GM19023 (cell line): ENCODE data around the gene HNRNPC.
"Not testable (repeated sequence)": the region's sequence is repeated elsewhere in the genome, so short reads cannot be mapped to it uniquely, and the experiment has no call there.

Experiments used
- ATAC-seq: cut with Tn5 transposase; IDR thresholded peaks from one replicate; pipeline ENCODE4 v1.9.1; 2021; ENCODE audit warnings: mild to moderate bottlenecking, moderate library complexity; ENCODE audit not compliant: unreplicated experiment

The HNRNPC gene

GRCh38 chr14:21197418-21198205 is 71.6 kb downstream of the HNRNPC start:
- no peak for ATAC-seq

- ATAC-seq, result no peak
These were observed 74.6 kb downstream of the HNRNPC start for GRCh38 chr14:21194597-21194996.

- no peak for ATAC-seq
These were observed 76.2 kb downstream of the HNRNPC start for GRCh38 chr14:21192875-21193535.

DNA sequence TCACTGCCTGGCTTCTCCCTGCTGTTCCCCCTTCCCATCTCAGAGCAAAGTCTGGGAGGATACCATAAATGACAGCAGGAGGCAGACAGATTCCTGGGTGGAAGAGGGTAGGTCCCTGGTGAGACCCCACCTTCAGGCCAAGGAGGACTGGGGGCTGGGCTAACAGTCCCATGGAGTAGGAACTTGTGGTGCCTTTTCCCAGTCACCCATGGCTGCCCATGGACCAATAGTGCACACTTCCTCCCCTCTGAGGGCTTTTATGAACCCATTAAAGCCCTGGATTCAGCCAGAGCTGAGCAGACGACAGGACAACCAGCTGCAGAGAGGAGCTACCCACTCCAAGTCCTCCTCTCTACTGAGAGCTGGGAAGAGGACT is 76.8 kb downstream of the HNRNPC start:
- ATAC-seq, result no peak

GRCh38 chr14:21191809-21192446 is 77.3 kb downstream of the HNRNPC start:
- peak; percentile 90 for ATAC-seq

DNA sequence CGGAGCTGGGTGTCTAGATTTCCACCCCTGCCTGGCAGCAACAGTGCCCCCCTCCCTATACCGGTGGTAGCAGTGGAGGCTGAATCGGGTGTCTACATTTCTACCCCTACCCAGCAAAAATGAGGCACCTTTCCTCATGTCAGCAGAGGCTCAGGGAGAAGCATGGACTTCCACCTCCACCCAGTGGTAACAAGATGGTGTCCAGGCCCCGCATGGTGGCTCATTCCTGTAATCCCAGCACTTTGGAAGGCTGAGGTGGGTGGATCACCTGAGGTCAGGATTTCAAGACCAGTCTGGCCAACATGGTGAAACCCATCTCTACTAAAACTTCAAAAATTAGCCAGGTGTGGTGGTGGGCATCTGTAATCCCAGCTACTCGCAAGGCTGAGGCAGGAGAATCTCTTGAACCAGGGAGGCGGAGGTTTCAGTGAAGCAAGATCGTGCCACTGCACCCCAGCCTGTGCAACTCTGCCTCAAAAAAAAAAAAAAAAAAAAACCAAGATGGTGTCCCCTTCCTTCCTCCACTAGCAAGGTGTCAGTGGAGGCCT is 77.9 kb downstream of the HNRNPC start:
- no peak for ATAC-seq

- no peak for ATAC-seq
These were observed 83.8 kb downstream of the HNRNPC start for GRCh38 chr14:21185491-21185890.

GRCh38 chr14:21184254-21184653 is 85.0 kb downstream of the HNRNPC start:
- no peak for ATAC-seq

DNA sequence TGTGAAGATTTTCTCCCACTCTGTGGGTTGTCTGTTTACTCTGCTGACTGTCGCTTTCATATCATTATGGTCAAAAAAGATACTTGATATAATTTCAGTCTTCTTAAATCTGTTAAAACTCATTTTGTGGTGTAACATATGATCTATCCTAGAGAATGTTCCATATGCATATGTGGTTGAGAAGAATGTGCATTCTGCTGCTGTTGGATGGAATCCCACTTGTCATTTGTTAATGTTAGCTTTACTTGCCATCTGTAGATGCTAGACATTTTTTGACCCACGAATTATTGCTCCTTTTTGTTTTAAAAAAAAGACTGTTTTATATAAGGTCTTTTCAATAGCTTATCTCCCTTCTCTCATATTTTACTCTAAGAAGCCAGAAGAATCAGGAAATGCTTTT is 87.1 kb downstream of the HNRNPC start:
- ATAC-seq, result no peak

GRCh38 chr14:21171128-21171527 is 98.1 kb downstream of the HNRNPC start:
- ATAC-seq, result no peak

GRCh38 chr14:21169573-21169972 is 99.7 kb downstream of the HNRNPC start:
- ATAC-seq, result no peak

GRCh38 chr14:21168055-21168454 is 101.2 kb downstream of the HNRNPC start:
- ATAC-seq, result no peak

GRCh38 chr14:21165670-21166069 is 103.6 kb downstream of the HNRNPC start:
- ATAC-seq, result not testable (repeated sequence)

GRCh38 chr14:21165002-21165605 is 104.1 kb downstream of the HNRNPC start:
- not testable (repeated sequence) for ATAC-seq

- no peak for ATAC-seq
These were observed 105.4 kb downstream of the HNRNPC start for GRCh38 chr14:21163871-21164291.

DNA sequence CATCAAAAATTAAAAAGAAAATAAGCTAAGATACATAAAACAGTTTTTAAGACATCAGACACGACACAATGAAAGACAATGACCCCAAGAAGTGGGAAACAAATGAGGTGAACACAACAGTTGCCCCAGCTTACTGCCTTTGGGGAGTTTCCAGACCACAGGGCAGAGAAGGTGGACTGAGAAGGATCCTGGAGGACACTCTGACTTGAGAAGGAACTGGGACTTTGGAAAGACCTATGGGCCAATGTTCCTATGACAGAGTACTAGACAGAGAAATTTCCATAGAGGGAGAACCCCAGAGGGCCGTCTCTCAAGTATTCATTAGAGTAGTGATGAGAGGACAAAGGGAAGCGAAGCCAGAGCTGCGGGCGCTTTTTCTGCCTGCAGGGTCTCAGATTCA is 107.2 kb downstream of the HNRNPC start:
- no peak for ATAC-seq

DNA sequence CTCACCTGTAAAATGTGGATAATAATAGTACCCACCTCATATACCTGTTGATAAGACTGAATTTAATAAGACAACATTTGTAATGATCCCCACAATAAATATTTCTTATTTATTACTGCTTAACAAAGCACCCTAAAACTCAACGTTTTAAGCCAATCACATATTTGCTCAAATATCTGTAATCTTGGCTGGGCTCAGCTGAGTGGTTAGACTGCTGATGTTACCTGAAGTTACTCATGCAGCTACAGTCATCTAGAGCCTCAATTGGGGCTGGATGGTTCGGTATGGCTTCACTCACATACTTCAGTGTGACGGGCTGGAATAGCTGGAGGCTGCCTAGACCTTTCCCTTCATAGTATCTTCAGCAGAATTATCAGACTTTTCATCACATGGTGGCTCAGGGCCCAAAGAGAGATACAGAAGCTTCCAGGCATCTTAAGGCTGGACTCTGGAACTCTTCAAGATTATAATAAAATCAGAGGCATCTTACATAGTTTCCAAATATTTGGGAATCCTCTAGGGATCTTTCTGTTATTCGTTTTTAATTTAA is 109.1 kb downstream of the HNRNPC start:
- ATAC-seq, result no peak
